C4-2B (cell line): ENCODE measurements around the gene ALPL.

Source experiments
- CTCF ChIP-seq: fragments of 450-650 bp; conservative IDR thresholded peaks from 2 replicates; pipeline ENCODE4 v1.5.1; 2017; ENCODE audit warnings: mild to moderate bottlenecking
- ZFX ChIP-seq: fragments of 450-650 bp; IDR thresholded peaks from 2 replicates; pipeline ENCODE4 v1.6.1; 2017

GRCh38 chr1:21517161-21517589, 8.0 kb downstream of the ALPL start:
- TF ChIP-seq CTCF (no peak), ZFX (no peak)
